GM21737 (cell line): Measurements from ENCODE around the gene NPB.

Experiments
- ATAC-seq: cut with Tn5 transposase; IDR thresholded peaks from one replicate; pipeline ENCODE4 v1.9.1; 2021; ENCODE audit warnings: mild to moderate bottlenecking, moderate library complexity; ENCODE audit not compliant: unreplicated experiment

The NPB gene

DNA sequence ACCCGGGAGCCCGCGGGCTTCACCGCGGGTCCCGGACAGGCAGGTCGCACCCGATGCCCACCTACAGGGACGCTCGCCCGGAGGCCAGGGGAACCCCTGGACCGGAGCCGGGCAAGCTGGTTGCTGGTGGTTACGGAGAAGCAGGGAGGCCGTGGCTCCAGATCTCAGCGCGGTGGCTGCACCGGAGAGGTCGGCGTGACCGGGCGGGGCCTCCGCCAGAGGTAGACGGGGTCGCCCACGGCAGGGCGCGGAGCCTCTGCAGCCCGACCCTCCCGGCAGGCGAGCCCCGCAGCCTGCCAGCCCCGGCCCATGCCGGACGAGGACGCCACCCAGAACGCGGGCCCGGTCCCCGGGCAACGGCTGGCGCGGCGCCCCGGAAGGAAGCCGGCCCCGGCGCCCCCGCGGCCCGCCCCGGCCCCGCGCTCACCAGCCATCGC is 8.8 kb downstream of the NPB start:
- ATAC-seq: peak; percentile 35

DNA sequence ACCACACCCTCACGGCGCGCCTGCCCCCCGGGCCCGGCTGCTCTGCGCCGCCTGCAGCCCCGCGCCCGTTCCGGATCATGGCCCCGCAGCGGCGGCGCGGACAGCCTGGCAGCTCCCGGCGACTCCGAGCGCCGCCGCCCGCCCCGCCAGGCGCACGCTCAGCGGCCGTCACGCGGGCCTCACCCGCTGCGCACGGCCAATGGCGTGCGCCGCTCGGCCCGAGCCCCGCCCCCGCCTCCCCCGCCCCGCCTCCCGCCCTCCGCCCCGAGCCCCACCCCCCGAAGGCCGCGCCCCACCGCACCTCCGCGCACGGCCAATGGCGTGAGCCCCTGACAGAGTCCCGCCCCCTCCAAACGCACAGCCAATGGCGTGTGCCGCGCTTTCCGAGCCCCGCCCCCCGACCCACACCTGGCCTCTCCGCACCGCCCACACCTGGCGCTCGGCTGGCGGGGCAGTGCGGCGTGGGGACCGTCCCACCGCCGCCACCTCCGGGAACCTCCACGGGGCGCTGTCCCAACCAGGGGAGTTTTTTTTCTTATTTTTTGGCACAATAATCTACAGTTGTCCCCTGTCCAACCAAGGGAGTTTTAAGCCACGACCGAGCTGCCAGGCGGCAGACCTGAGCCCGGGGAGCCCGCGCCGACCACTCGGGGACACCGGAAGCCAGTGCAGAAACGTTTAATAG is 9.4 kb downstream of the NPB start, which contains the start of gene PCYT2:
Gene PCYT2 (minus strand): TSS at position 123 of the 685 bp plus-strand sequence. CDS start 44 bp downstream, at position 79.
- ATAC-seq: peak; percentile 52

DNA sequence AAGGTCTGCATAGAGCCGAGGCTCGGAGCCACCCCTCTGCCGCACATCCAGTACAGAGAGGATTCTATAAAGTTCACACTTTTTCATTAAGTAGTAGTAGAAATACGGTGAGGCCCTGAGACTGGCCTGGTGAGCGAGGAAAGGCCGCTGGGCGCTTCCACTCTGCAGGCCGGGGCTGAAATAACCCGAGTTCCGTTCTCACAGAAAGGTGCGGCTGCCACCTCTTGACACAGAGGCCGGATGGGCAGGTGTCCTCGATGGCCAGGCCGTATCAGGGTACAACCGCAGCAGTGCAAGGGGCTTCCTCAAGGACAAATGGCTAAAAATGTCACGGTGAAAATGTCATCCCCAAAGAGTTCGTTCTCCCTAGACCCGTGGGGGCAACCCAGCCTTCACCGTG is 9.9 kb downstream of the NPB start:
- ATAC-seq: no peak

DNA sequence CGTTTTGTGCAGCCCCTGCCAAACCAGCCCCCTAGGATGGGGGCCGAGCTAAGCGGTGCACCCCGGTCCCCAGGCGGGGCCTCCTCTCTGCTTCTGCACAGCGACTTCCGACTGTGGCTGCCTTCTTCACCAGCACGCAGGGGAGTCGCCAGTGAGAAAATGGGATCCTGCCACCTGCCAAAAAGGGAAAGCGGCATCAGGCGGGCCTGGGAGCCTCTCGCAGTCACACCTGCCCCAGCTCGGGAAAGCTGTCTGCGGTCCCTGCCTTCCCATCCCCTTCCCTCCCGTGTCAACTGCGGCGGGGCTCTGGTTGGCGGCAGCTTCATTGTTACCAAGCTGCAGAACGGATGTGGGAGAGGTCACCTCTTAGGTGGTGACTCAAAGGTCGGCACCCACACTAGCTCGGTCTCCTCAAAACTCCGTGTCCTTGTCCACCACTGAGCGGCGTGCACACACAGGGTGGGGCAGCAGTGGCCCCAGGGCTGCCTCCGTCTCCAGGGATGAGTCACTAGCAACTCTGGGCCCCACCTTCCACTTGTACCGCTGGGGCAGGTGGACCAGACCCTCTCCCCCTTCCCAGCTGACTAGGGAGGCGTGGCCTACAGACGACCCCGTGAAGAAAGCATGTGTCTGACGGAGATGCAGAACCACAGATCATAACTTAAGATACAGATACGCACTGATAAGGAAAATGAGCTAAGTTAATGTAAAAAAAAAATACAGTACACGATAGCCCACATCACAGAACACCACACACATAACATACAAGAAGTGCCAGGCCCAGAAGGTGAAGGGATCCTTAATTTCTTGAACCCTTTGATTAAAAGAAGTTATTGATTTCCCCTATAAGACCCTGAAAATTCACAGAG is 10.6 kb downstream of the NPB start:
- no peak for ATAC-seq

DNA sequence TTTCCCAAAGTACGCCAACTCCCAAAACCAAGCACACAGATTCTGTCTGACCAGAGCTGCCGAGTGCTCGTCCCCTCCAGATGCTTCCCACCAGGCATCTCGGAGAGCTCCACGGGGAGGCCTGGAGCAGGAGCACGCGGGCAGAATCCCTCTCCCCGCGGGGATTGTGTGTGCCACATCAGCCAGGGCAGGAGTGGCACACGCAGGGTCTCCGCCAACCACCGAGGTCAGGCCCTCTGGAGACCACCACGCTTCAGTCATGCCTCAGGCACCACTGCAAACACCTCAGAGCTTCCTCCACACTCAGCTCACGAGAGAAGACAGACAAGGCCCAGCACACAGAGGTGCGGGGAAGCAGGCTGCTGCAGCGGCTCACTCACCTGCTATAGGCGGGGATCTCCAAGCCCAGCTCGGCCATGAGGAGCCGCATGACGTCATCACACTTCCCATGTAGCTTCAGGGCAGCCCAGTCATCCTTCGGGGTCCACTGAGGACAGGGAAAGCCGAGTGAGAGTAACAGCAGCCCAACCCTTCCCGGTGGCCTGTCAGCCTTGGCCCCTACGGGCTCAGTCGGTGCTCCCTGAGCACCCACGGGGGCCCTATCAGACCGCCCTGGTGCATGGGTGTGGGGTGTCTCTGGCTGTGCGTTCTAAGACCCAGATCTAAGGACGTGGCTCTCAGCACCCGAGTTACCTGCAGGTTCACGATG is 11.5 kb downstream of the NPB start:
- ATAC-seq: no peak

DNA sequence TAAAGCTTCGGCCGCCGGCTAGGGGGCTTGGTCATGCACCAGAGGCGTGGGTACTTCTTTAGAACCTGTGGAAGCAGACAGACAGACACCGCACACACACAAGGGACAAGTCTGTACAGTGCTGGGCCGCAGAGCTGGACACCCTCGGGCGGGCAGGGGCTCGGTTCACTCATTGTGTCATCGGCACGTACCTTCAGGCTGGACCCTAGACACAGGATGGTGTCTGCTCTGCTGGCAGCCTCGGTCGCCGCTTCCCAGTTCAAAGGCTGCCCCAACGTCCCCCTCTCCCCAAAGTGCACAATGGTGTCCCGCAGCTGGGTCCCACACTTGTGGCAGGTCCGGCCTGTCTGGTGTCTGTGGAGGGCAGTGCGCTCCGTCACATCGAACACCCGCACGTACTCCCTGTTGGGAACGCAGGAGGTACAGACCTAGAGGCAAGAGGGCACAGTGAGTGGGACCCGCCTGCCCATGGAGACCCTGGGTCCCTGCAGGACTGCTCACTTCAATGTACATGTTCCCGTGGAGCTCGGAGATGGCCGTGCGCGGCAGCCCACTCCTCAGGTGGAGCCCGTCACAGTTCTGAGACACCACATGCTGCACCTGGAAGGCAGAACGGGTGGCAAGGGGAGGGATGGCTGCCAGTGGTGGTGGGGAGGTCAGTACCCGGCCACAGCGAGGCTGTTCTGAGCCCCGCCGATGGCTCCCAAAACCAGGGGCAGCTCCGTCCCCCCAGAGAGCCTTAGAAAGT is 12.2 kb downstream of the NPB start:
- no peak for ATAC-seq

DNA sequence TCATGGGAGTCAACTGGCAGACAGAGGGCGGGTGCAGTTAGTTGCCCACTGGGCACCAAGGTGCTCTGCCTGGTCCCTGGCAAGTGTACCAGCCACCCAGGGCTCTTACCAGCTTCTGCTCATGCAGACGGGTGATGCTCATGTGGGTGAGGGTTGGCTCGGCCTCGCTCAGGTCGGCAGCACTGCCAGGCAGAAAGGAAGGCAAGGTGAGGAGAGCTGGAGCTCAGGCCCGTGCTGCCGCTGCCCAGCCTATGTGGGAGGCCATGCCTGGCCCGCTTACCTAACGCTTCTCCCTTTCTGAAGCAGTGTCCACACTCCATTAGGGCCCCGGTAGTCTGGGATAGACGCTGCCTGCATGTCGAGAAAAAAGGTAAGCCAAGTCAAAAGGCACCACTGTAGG is 13.3 kb downstream of the NPB start:
- no peak for ATAC-seq

DNA sequence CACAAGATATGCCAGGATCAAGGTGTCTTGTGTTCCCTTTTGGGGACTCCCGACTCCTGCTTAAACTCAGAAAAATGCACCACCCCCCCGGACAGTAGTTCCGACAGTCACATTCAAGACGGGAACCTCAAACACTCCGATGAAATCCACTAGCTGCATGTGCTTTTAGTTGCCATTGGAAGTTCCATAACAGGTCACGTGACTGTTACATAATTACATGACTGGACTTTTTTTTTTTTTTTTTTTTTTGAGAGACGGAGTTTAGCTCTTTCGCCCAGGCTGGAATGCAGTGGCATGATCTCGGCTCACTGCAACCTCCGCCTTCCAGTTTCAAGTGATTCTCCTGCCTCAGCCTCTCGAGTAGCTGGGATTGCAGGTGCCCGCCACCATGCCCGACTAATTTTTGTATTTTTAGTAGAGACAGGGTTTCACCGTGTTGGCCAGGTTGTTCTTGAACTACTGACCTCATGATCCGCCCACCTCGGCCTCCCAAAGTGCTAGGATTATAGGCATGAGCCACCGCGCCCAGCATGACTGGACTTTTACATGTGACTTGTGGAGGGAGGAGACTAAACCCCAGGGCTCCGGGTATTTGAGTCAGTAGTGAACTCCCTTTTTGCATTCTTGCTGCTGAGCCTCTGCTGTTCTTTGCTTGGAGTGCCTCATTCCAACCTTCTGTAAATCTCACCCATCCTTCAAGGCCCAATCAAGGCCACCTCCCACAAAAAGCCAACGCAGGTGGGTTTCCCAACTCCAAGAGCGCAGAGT is 14.4 kb downstream of the NPB start:
- ATAC-seq: no peak

DNA sequence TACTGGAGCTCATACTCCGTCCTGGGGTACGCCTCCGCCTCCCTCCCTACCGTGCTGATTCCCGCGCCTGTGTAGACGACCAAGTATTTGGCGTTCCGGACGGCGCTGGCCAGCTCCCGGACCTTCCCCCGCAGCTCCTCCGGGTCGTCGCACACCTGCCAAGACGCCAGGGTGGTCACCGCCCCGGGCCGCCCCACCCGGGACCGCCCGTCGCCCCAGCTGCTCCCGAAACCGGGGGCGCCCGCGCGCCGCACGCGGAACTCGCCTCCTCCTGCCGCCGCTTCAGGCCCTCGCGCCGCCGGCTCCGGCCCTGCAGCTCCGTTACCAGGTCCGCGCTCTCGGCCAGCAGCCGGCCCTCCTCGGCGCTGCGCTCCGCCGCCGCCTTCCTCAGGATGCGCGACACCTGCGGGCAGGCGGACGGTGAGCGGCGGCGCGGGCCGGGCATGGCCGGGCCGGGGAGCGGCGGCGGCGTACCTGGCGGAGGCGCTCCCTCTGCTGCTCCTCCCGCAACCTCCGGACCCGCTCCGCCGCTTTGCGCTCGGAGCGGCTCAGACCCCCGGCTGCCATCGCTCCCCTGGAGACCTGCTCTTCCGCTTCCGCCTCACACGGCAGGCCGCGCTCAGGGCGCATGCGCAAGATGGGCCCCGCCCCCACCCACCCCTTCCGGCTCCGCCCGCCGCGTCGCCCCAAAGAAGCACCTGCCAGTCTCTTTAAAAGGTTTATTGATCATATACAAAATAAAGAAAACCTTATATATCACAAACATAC is 15.7 kb downstream of the NPB start, which contains the start of gene SIRT7:
Gene SIRT7 (minus strand): TSS at position 612 of the 768 bp plus-strand sequence. CDS start 45 bp downstream, at position 567.
- peak; percentile 49 for ATAC-seq

DNA sequence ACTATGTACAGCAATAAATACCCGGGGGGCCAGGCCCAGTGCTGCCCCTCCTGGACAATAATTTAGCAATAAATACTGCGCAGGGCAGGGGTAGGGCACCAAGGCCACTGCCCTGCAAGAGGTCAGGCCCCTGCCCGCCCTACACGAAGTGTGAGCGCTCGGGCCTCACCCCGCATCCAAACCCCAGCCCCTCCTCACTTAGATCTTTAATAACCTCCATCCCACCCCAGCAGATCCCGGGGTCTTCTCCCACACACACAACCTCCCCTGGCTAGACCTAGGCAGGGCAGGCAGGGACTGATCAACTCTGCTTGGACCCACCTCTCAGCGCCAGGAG is 16.3 kb downstream of the NPB start:
- peak; percentile 9 for ATAC-seq

DNA sequence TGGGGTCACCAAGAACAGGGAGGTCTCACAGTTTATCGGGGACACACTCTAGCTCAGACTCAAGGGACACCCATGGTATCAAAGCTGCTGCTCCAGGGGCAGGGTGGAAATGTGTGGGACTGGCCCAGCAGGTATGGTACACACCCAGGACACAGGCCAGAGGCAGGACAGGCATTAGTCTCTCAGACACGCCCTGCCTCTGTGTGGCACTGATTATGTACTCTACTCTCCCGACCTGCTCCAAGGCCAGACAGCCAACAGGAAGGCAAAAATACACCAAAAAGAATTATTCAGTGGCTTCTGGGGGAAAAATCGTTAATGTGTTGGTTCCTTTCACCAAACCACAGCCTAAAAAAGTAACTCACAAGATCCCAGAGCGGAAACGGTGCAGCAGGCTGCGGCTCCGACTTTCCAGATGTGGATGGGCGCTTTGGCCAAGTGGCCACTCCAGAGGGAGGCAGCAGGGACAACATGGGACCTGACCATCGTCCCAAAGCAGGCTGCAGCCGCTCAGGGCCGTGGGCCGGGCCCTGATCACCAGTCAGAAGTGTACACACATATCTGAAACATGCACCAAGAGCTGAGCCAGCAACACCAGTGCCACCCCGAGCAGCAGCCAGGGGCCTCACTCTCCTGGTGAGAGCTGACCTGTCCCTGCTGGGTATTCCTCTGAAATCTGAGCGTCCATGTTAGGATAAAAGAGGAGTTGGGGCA is 17.0 kb downstream of the NPB start:
- ATAC-seq: no peak

DNA sequence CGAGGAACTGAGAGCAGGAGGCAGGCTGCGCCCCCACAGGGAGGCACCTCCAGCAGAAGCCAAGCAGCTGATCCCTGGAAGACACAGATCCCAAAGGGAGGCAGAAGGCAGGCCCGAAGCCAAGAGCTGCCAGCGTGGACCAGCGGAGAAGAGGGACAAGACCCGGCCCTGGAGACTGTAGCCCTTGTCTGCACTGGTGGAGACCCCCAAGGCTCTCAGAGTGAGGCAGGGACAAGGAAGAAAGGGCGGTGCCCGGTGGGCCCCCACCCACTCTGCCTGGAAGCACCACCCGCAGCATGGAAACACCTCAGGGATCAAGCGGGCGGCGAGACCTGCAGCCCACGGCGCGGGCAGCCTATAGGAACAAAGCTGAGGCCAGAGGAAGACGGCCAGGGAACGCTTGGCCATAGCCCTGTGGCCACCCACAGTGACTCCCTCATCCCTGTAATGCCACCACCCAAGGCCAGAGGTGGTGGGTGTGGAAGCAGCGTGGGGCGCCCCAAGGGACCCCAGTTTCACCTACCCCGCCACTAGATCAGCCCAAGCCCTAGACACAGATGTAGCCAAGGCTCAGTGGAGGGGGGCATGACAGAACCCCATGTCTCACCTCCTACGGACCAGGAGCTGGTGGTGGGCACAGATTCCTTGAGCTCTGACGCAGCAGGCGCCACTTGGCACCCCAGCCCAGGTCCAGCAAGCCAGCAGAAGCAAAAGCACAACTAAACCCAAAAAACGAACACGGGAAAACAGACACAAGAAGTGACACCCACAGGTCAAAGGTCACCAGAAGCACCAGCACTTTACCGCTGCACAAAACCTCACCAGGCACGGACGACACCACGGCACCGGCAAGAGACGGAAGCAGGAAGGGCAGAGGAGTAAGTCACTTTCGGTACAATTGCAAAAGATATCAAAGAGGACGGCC is 18.8 kb downstream of the NPB start:
- ATAC-seq: no peak

DNA sequence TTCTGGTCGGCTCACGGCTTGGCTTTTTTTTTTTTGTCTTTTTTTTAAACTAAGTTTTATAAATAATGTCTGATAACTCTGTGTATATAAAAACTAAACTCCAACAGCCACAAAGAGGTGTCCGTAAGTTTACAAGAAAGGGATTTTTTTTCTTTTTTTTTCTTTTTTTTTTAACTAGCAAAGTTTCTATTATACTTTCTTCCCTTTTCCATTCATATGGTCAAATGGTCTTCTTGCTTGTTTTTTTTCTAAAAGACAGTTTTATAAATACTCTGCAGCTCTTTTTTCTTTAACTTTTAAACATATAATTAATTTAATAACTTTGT is 19.5 kb downstream of the NPB start:
- no peak for ATAC-seq

DNA sequence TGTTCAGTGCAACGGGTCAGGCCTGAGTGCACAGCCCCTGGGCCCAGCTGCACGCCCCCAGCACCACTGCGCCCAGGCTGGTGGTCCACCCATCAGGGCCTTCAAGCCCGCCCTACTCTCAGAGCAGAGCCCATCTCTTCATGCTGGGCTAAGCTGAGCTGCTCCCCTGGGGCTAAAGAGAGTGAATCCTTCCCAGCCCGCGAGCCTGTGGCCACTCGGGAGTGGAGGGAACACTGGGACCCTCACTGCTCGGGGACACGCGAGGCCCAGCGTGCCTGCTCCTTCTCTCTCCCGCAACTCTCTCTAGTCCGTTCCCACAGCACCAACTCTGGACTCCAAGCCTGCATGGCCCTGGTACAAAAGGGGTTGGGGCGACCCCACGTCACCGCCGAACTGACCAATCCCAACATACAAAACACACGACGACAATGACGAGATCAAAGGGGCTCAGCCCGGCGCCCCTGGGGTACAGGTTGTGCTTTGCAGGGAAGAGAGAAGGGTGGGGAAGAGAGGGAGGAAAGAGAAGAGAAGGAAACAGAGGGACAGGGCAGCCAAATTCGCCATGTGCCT is 20.0 kb downstream of the NPB start:
- no peak for ATAC-seq

DNA sequence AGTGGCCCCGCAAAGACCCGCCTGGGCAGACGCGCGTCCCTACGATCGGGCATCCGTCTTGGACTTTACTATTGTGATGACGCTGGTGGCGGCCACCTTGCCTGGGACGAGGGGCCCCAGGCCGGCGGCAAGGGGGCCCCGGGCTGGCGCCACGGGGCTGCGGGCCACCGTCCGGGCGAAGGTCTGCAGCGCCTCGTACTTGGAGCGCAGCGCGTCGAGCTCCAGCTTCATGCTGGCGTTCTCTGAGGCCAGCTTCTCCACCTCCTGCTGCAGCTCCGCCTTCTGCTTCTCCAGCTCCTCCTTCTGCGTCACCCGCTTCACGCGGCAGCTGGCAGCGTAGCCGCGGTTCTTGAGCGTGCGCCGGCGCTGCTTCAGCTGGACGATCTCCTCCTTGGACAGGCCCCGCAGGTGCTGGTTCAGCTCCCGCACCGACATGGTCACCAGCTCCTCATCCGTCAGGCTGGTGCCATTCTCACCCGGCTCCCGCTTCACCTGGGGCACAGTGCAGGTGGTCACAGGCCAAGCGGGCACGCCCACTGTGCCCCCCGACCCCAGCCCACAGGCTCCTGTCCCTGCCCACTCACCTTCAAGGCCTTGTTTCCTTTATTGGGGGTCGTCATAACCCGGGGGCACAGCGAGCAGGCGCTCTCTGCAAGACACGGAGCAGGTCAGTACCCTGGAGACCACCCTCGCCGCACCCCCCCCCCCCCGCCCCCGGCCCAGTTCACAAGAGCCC is 20.7 kb downstream of the NPB start:
- no peak for ATAC-seq

DNA sequence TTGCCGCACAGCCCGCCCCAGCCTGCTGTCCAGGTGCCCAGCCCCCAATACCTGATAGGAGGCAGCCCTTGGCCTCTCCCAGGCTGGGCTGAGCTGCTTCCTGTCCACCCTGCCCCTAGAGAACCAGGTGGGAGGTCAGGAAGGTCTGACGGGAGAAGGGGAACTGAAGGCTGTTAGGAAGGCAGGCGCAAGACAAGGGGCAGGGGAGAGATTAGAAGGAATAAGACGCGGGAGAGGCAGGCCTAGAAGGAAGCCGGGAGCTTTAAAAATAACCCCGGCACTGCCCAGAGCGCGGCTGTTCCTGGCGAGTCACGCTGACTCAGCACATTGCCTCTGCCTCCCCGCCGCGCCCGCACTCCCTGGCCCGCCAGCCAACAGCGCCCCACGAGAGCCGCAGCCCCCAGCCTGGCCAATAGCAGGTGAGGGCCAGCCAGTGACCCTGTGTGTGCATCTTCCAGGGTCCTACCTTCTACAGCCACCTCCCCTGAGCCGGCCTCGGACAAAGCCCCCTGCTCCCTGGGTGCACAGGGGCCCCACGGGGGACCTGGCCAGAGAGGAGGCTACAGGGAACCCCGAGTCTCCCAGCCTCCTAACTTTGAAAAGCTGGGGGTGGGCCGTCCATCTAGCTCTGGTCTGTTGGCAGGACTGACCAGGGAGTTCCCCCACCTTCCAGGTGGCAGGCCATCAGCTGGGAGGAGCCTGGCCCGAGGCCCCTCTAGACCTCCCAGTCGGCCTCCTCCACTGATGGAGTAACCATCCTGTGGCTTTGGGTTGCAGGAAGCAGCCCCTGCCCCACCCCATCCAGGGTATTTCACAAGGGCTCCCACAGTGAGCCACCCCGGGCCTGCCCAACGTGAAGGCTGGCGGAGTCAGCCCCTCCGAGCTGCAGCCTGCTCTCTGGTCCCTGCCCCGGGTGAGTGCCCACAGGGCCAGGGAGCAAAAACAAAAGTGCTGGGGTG is 21.5 kb downstream of the NPB start:
- ATAC-seq: no peak
